Measurements from ENCODE around the gene RALGAPA1.
A peak's percentile ranks its signal among the peaks of the same experiment; 100 is the strongest.
"Not testable (repeated sequence)": the region's sequence is repeated elsewhere in the genome, so short reads cannot be mapped to it uniquely, and the experiment has no call there.

DNA sequence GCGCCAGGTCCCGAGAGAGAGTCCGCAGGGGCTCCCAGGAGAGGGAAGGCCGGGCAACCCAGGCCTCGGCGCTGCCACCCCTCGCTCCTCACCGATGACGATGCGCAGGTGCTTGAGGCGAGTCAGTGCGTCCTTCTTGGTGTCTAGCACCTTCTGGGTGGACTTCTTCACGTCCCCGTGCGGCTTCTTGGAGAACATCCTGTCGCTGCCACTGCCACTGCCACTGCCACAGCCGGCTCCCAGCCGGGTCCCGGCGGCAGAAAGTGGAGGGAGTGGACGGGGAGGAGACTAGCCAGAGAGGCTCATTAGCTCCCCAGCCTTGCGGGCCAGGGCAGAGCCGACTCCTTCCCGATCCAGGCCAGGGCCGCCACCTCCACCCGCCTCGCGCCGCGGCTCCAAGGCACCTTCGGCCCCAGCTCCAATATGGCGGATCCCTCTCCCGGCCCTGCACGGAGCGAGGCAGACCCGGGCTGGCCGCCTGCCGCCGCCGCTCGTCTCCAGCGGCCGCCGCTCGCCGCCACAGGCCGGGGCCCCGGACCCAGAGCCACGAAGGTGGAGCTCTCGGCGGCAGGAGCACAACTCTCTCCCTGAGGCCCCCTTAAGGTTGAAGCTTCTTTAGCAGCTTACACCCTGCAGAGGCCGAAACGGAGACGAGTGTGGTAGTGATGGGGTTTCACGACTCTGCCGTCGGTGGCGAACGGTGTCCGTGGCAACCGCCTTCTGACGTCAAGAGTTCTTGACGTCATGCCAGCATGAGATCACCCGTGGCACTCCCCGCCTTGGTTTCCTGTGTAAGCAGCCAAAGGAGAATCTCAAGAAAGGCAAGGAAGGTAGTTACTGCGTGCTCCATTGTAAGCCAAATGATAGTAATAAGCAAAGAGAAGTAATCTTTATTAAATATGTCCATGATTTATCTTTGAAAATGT, at the start of gene RALGAPA1:
- TF ChIP-seq, protein P1, sequence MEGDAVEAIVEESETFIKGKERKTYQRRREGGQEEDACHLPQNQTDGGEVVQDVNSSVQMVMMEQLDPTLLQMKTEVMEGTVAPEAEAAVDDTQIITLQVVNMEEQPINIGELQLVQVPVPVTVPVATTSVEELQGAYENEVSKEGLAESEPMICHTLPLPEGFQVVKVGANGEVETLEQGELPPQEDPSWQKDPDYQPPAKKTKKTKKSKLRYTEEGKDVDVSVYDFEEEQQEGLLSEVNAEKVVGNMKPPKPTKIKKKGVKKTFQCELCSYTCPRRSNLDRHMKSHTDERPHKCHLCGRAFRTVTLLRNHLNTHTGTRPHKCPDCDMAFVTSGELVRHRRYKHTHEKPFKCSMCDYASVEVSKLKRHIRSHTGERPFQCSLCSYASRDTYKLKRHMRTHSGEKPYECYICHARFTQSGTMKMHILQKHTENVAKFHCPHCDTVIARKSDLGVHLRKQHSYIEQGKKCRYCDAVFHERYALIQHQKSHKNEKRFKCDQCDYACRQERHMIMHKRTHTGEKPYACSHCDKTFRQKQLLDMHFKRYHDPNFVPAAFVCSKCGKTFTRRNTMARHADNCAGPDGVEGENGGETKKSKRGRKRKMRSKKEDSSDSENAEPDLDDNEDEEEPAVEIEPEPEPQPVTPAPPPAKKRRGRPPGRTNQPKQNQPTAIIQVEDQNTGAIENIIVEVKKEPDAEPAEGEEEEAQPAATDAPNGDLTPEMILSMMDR (IDR thresholded peaks at IDR 0.05; ENCODE audit: low read depth, low read length), result peak; percentile 28
- TF ChIP-seq EZH2phosphoT487 (IDR thresholded peaks at IDR 0.05; ENCODE audit: low read depth), result not testable (repeated sequence)
